HepG2 (cell line): ENCODE data around the gene TP73. TPM values are rescaled to one million over a fixed set of nuclear protein-coding genes. Genes with fewer than 3 reads are reported as not detected.

ENCODE experiments used
- CREB1 ChIP-seq, 2 experiments: fragments of 450-650 bp in 1 of 2; IDR thresholded peaks; 2 replicates each; pipeline ENCODE4 v1.6.1; 2016 to 2017; ENCODE audit warnings: control low read depth in 1 of 2, mild to moderate bottlenecking in 1 of 2, missing compliant biosample characterization in 1 of 2, missing genetic modification characterization in 1 of 2
- RXRB ChIP-seq: IDR thresholded peaks from 2 replicates; pipeline ENCODE4 v1.6.1; 2016; ENCODE audit warnings: borderline replicate concordance, missing genetic modification reagents, missing compliant biosample characterization
- SAFB2 ChIP-seq: sonication (generic); formaldehyde crosslinking; IDR thresholded peaks from 2 replicates; pipeline ENCODE4 v1.5.1; 2020; ENCODE audit warnings: missing genetic modification reagents, low read depth, mild to moderate bottlenecking, borderline replicate concordance
- SOX6 ChIP-seq, 2 experiments: fragments of 450-650 bp in 1 of 2; sonication (generic) in 1 of 2; formaldehyde crosslinking in 1 of 2; IDR thresholded peaks; 2 replicates each; pipeline versions ENCODE4 v1.4.0 to v1.6.1; 2017 to 2020; ENCODE audit warnings: antibody characterized with exemption in 1 of 2, mild to moderate bottlenecking in 1 of 2, missing genetic modification reagents in 1 of 2
- SSRP1 ChIP-seq: IDR thresholded peaks from 2 replicates; pipeline ENCODE4 v1.6.1; 2016; ENCODE audit warnings: control low read depth
- ZNF3 ChIP-seq: IDR thresholded peaks from 2 replicates; pipeline ENCODE4 v1.7.0; 2017; ENCODE audit warnings: inconsistent platforms
- ZNF44 ChIP-seq: sonication (generic); formaldehyde crosslinking; IDR thresholded peaks from 2 replicates; pipeline ENCODE4 v1.5.1; 2020; ENCODE audit warnings: mild to moderate bottlenecking, missing genetic modification reagents
- ZNF564 ChIP-seq: sonication (generic); formaldehyde crosslinking; IDR thresholded peaks from 2 replicates; pipeline ENCODE4 v1.8.1; 2023; ENCODE audit warnings: mild to moderate bottlenecking, missing genetic modification reagents
- ZNF598 ChIP-seq: sonication (generic); formaldehyde crosslinking; IDR thresholded peaks from 2 replicates; pipeline ENCODE4 v1.5.1; 2020; ENCODE audit warnings: mild to moderate bottlenecking, missing genetic modification reagents, borderline replicate concordance
- ZNF776 ChIP-seq: sonication (generic); formaldehyde crosslinking; IDR thresholded peaks from 2 replicates; pipeline ENCODE4 v1.4.0; 2020; ENCODE audit warnings: mild to moderate bottlenecking, missing genetic modification reagents
- polyA plus RNA-seq, 8 experiments: library from polyadenylated mRNA; depleted of rRNA in 3 of 8; stranded (reverse) in 7 of 8; unstranded in 1 of 8; fragments of >200 nt; fragmentation: Illumina TruSeq in 4 of 8; extraction: Trizol in 4 of 8; gene quantifications; 2 replicates each; pipeline versions ENCODE4 v1.2.1 to v1.2.3, GENCODE V29; 2011 to 2016; ENCODE audit warnings: low read depth in 4 of 8, missing spikeins in 1 of 8, mixed read lengths in 1 of 8; ENCODE audit not compliant: insufficient read depth in 1 of 8
- total RNA-seq, 5 experiments: library from RNA; depleted of rRNA; stranded (reverse); fragments of >200 nt; fragmentation: Illumina TruSeq; extraction: Trizol; gene quantifications; 2 replicates each; pipeline ENCODE4 v1.2.3, GENCODE V29; 2016; ENCODE audit warnings: low read depth in 1 of 5
- TF ChIP-seq, protein P1 (sequence below), 2 experiments: fragments of 450-650 bp in 1 of 2; sonication (generic) in 1 of 2; formaldehyde crosslinking in 1 of 2; IDR thresholded peaks; 2 replicates each; pipeline versions ENCODE4 v1.6.1 to v1.8.0; 2016 to 2022; ENCODE audit warnings: antibody characterized with exemption in 1 of 2, mild to moderate bottlenecking in 1 of 2, missing genetic modification reagents in 1 of 2
- TF ChIP-seq, protein P2 (sequence below): sonication (generic); formaldehyde crosslinking; IDR thresholded peaks from 2 replicates; pipeline ENCODE4 v1.5.0; 2020; ENCODE audit warnings: missing genetic modification reagents
- TF ChIP-seq, protein P3 (sequence below): sonication (generic); formaldehyde crosslinking; IDR thresholded peaks from 2 replicates; pipeline ENCODE4 v1.4.0; 2020; ENCODE audit warnings: mild to moderate bottlenecking, missing genetic modification reagents

Gene TP73
- total and polyA plus RNA-seq, 2 of the 13 experiments (the other 11 are each of a cell fraction or from before 2014, with no cell fraction given) = 0.49 to 1.1 TPM

DNA sequence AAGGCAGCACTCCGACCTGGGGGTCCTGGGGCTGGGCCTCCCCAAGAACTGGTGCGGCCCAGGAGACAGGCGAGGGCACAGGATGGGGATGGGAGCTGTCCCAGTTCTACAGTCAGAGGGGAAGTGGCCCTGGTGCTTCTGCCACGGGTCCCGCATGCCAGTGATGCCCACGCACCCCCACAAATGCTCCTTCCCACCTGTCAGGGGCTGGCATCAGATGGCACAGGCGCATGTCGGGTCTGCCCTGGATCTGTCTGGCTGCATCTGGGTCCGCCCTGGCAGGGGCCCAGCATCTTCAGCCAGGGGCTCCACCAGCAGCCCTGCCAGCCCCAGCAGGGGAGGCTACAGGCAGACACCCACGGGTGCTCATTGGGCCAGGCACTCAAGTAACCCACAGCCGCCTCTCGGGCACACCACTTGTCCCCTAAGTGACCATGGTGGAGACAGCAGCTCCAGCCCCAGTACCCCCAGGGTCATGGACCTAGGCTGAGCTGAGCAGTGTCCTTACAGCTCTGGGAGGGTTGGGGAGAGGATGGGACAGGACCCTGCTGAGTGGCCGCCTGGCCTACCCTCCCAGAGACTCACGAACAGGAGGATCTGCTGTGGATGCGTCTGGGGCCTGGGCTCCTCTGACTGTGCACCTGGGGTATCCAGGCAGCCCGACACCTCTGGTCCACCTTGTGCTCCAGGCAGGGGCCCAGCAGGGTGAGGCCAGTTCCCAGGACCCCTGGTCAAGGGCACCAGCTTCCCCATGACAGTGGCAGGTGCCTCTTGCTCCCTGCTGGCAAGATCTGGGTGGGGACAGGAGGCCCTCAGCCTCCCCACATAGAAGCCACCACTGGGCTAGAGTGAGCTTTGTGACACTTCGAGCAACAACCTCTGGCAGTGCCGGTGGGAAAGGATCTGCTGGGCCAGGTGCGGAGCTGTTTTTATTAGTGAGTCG is 125.6 kb downstream of the TP73 start (continued):
- TF ChIP-seq, protein P1, sequence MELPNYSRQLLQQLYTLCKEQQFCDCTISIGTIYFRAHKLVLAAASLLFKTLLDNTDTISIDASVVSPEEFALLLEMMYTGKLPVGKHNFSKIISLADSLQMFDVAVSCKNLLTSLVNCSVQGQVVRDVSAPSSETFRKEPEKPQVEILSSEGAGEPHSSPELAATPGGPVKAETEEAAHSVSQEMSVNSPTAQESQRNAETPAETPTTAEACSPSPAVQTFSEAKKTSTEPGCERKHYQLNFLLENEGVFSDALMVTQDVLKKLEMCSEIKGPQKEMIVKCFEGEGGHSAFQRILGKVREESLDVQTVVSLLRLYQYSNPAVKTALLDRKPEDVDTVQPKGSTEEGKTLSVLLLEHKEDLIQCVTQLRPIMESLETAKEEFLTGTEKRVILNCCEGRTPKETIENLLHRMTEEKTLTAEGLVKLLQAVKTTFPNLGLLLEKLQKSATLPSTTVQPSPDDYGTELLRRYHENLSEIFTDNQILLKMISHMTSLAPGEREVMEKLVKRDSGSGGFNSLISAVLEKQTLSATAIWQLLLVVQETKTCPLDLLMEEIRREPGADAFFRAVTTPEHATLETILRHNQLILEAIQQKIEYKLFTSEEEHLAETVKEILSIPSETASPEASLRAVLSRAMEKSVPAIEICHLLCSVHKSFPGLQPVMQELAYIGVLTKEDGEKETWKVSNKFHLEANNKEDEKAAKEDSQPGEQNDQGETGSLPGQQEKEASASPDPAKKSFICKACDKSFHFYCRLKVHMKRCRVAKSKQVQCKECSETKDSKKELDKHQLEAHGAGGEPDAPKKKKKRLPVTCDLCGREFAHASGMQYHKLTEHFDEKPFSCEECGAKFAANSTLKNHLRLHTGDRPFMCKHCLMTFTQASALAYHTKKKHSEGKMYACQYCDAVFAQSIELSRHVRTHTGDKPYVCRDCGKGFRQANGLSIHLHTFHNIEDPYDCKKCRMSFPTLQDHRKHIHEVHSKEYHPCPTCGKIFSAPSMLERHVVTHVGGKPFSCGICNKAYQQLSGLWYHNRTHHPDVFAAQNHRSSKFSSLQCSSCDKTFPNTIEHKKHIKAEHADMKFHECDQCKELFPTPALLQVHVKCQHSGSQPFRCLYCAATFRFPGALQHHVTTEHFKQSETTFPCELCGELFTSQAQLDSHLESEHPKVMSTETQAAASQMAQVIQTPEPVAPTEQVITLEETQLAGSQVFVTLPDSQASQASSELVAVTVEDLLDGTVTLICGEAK (IDR thresholded peaks at IDR 0.05) = no peak
- TF ChIP-seq, protein P1 (CRISPR knock-in tag; IDR thresholded peaks at IDR 0.05) = no peak
- TF ChIP-seq ZNF776 (CRISPR knock-in tag) (peak; percentile 69; the same call in 1 of the 2 replicates), SOX6 (IDR thresholded peaks at IDR 0.05) (no peak), SOX6 (CRISPR knock-in tag; IDR thresholded peaks at IDR 0.05) (no peak), ZNF564 (CRISPR knock-in tag) (no peak), SSRP1 (CRISPR knock-in tag) (0 out of 2 replicates have a peak, but pooled peaks have one; percentile 10), ZNF3 (CRISPR knock-in tag) (no peak), RXRB (CRISPR knock-in tag) (no peak), CREB1 (IDR thresholded peaks at IDR 0.05) (no peak), CREB1 (CRISPR knock-in tag; IDR thresholded peaks at IDR 0.05) (no peak), SAFB2 (no peak; the same call in 1 of the 2 replicates), ZNF598 (CRISPR knock-in tag) (no peak), ZNF44 (CRISPR knock-in tag) (no peak)
- TF ChIP-seq, protein P2, sequence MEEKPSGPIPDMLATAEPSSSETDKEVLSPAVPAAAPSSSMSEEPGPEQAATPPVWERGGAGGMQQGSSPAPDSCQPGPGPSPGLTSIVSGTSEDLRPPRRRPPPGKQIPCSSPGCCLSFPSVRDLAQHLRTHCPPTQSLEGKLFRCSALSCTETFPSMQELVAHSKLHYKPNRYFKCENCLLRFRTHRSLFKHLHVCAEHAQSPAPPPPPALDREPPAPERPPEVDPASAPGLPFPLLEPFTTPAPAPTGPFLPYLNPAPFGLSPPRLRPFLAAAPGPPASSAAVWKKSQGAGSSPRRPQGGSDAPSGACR = no peak
- TF ChIP-seq, protein P3, sequence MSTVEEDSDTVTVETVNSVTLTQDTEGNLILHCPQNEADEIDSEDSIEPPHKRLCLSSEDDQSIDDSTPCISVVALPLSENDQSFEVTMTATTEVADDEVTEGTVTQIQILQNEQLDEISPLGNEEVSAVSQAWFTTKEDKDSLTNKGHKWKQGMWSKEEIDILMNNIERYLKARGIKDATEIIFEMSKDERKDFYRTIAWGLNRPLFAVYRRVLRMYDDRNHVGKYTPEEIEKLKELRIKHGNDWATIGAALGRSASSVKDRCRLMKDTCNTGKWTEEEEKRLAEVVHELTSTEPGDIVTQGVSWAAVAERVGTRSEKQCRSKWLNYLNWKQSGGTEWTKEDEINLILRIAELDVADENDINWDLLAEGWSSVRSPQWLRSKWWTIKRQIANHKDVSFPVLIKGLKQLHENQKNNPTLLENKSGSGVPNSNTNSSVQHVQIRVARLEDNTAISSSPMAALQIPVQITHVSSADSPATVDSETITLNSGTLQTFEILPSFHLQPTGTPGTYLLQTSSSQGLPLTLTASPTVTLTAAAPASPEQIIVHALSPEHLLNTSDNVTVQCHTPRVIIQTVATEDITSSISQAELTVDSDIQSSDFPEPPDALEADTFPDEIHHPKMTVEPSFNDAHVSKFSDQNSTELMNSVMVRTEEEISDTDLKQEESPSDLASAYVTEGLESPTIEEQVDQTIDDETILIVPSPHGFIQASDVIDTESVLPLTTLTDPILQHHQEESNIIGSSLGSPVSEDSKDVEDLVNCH (CRISPR knock-in tag) = no peak
